ENCODE measurements around the gene KCNH5.

Gene KCNH5

GRCh38 chr14:62743560-62743959, 301.7 kb downstream of the KCNH5 start:
- DNase-seq (ENCODE audit: low spot score): no peak

- DNase-seq (ENCODE audit: low spot score): no peak
Measured at GRCh38 chr14:62743118-62743517, 302.1 kb downstream of the KCNH5 start.

GRCh38 chr14:62739647-62740046, 305.6 kb downstream of the KCNH5 start:
- DNase-seq (ENCODE audit: low spot score): no peak

GRCh38 chr14:62736048-62737043, 308.9 kb downstream of the KCNH5 start:
- no peak for DNase-seq (ENCODE audit: low spot score)

GRCh38 chr14:62734831-62735230, 310.4 kb downstream of the KCNH5 start:
- no peak for DNase-seq (ENCODE audit: low spot score)

- DNase-seq (ENCODE audit: low spot score): no peak
Measured at GRCh38 chr14:62722406-62722805, 322.9 kb downstream of the KCNH5 start.

GRCh38 chr14:62718629-62719028, 326.6 kb downstream of the KCNH5 start:
- no peak for DNase-seq (ENCODE audit: low spot score)

GRCh38 chr14:62711351-62712023, 333.8 kb downstream of the KCNH5 start:
- no peak for DNase-seq (ENCODE audit: low spot score)

GRCh38 chr14:62710811-62711210, 334.4 kb downstream of the KCNH5 start:
- DNase-seq (ENCODE audit: low spot score): no peak

- no peak for DNase-seq (ENCODE audit: low spot score)
Measured at GRCh38 chr14:62709773-62710172, 335.5 kb downstream of the KCNH5 start.

GRCh38 chr14:62706217-62706616, 339.0 kb downstream of the KCNH5 start:
- DNase-seq (ENCODE audit: low spot score): no peak

GRCh38 chr14:62697461-62697860, 347.8 kb downstream of the KCNH5 start:
- no peak for DNase-seq (ENCODE audit: low spot score)

GRCh38 chr14:62696929-62697328, 348.3 kb downstream of the KCNH5 start:
- no peak for DNase-seq (ENCODE audit: low spot score)

GRCh38 chr14:62696331-62696924, 348.8 kb downstream of the KCNH5 start:
- DNase-seq (ENCODE audit: low spot score): no peak

- no peak for DNase-seq (ENCODE audit: low spot score)
Measured at GRCh38 chr14:62694075-62694474, 351.2 kb downstream of the KCNH5 start.

- DNase-seq (ENCODE audit: low spot score): no peak
Measured at GRCh38 chr14:62692490-62693106, 352.7 kb downstream of the KCNH5 start.

GRCh38 chr14:62691647-62692489, 353.4 kb downstream of the KCNH5 start:
- DNase-seq (ENCODE audit: low spot score): peak; percentile 7

GRCh38 chr14:62689733-62690132, 355.5 kb downstream of the KCNH5 start:
- DNase-seq (ENCODE audit: low spot score): no peak

GRCh38 chr14:62687818-62688217, 357.4 kb downstream of the KCNH5 start:
- DNase-seq (ENCODE audit: low spot score): no peak

GRCh38 chr14:62684376-62684775, 360.9 kb downstream of the KCNH5 start:
- no peak for DNase-seq (ENCODE audit: low spot score)

- DNase-seq (ENCODE audit: low spot score): no peak
Measured at GRCh38 chr14:62682208-62682607, 363.1 kb downstream of the KCNH5 start.

Measured in AG08395 (cell line).